Ovary (tissue), 9 donors: ENCODE results near the gene LIN37. TPM values are rescaled to one million over a fixed set of nuclear protein-coding genes. Genes with fewer than 3 reads are reported as not detected.
A peak's percentile ranks its signal among the peaks of the same experiment; 100 is the strongest.

Experiments
- DNase-seq, 5 donors: peaks; one replicate each; pipeline ENCODE4 v3.0.0-alpha.2; 2019 to 2020
- H3K27ac ChIP-seq, 2 donors: fragments of 200-600 bp; one replicate each; pipeline versions ENCODE4 v1.5.1 to v1.8.0; 2019 to 2022
- H3K27me3 ChIP-seq: fragments of 200-600 bp; one replicate; pipeline ENCODE4 v1.8.0; 2022
- H3K36me3 ChIP-seq: fragments of 200-600 bp; sonication (generic); one replicate; pipeline ENCODE4 v1.5.1; 2019
- H3K4me1 ChIP-seq: one replicate; pipeline ENCODE4 v1.8.1; 2013; ENCODE audit warnings: mild to moderate bottlenecking, moderate library complexity; ENCODE audit not compliant: insufficient read depth
- H3K4me3 ChIP-seq: fragments of 200-600 bp; sonication (generic); one replicate; pipeline ENCODE4 v1.5.1; 2017
- H3K9me3 ChIP-seq, 2 donors: fragments of 200-600 bp in 1 of 2; sonication (generic) in 1 of 2; one replicate each; pipeline versions ENCODE4 v1.5.1 to v1.8.1; 2013 to 2019; ENCODE audit warnings: mild to moderate bottlenecking in 1 of 2, moderate library complexity in 1 of 2
- EP300 ChIP-seq: sonication (generic); formaldehyde crosslinking; IDR thresholded peaks from one replicate; pipeline ENCODE4 v1.6.1; 2017; ENCODE audit warnings: antibody characterized with exemption
- POLR2A ChIP-seq: fragments of 450-650 bp; IDR thresholded peaks from one replicate; pipeline ENCODE4 v1.6.1; 2017; ENCODE audit warnings: antibody characterized with exemption, mild to moderate bottlenecking, moderate library complexity
- WGBS, 3 donors: extraction: QIAGEN DNeasy Blood & Tissue Kit in 1 of 3; methylation state at CpG; one replicate each; pipeline versions ENCODE4 v1.1.5 to v1.1.7; 2013 to 2017; 5-methylcytosine and 5-hydroxymethylcytosine counted together
- intact Hi-C, 4 donors: fragments of 100-400 bp; cut with DNase I; formaldehyde crosslinking; loops; one replicate each; pipeline versions ENCODE4 v1.11.0 to v1.15.1; 2022 to 2023
- polyA plus RNA-seq, 2 donors: library from polyadenylated mRNA; stranded (reverse); fragments of 200-250 nt in 1 of 2; fragments of 350-450 nt in 1 of 2; fragmentation: Illumina TruSeq in 1 of 2; extraction: RNeasy Lipid Tissue Mini Kit (QIAGEN cat#74804) in 1 of 2; gene quantifications; one replicate each; pipeline ENCODE4 v1.2.3, GENCODE V29; 2013 to 2014
- total RNA-seq, 7 donors: library from RNA; depleted of rRNA in 2 of 7; stranded (reverse); fragments of >200 nt in 2 of 7; fragmentation: NEBNext Ultra II Directional in 3 of 7; extraction: Animal tissue kit (Norgen Biotek cat#: 25700) in 3 of 7; gene quantifications; one replicate each; pipeline versions ENCODE4 v1.1.0 to v1.2.4, GENCODE V29; 2016 to 2023
- TF ChIP-seq, protein P1 (sequence below), 3 donors: fragments of 450-650 bp in 2 of 3; fragments of 200-600 bp in 1 of 3; IDR thresholded peaks; one replicate each; pipeline versions ENCODE4 v1.5.1 to v1.8.0; 2016 to 2022; ENCODE audit warnings: antibody characterized with exemption in 3 of 3, mild to moderate bottlenecking in 1 of 3
- donor health status: DM: no; HTN: no; CAD: no; lungs with moderate emphysema.
- donor health status: DM: no; HTN: no; CAD: no.
- donor health status: Bipolar disorder and iron deficiency.
- donor health status: DM: yes; HTN: yes; CAD: no.
- donor health status: DM: no; HTN: no; CAD: no.
- donor health status: DM: yes; HTN: yes; CAD: no.

Gene LIN37
- total and polyA plus RNA-seq, 9 donors = 9.8 to 25.6 (median 19.1) TPM

GRCh38 chr19:35754370-35755130, 6.2 kb downstream of the LIN37 start:
- WGBS, 3 donors = 69 to 73% (median 70%) methylated on average over 13 of the region's 13 CpGs
- intact Hi-C loops = no loop called here
- TF ChIP-seq, protein P1, sequence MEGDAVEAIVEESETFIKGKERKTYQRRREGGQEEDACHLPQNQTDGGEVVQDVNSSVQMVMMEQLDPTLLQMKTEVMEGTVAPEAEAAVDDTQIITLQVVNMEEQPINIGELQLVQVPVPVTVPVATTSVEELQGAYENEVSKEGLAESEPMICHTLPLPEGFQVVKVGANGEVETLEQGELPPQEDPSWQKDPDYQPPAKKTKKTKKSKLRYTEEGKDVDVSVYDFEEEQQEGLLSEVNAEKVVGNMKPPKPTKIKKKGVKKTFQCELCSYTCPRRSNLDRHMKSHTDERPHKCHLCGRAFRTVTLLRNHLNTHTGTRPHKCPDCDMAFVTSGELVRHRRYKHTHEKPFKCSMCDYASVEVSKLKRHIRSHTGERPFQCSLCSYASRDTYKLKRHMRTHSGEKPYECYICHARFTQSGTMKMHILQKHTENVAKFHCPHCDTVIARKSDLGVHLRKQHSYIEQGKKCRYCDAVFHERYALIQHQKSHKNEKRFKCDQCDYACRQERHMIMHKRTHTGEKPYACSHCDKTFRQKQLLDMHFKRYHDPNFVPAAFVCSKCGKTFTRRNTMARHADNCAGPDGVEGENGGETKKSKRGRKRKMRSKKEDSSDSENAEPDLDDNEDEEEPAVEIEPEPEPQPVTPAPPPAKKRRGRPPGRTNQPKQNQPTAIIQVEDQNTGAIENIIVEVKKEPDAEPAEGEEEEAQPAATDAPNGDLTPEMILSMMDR (IDR thresholded peaks at IDR 0.05) = no peak
- no peak for TF ChIP-seq EP300
- TF ChIP-seq POLR2A = no peak
- H3K9me3 ChIP-seq = no peaks in the 10 kb centered on the region
- peak in 4 of 5 donors; percentile 46 to 58 (median 58) for DNase-seq
- no peak overlapping the region for H3K4me3 ChIP-seq
- no peaks in the 10 kb centered on the region for H3K27me3 ChIP-seq
- H3K27ac ChIP-seq = peak overlapping the region; percentile 90 to 97
- H3K4me1 ChIP-seq = peaks cover 12% of the 10 kb centered on the region
- no peaks in the 10 kb centered on the region for H3K36me3 ChIP-seq

GRCh38 chr19:35755131-35755549, 6.8 kb downstream of the LIN37 start:
- H3K4me3 ChIP-seq = peak overlapping the region; percentile 37

DNA sequence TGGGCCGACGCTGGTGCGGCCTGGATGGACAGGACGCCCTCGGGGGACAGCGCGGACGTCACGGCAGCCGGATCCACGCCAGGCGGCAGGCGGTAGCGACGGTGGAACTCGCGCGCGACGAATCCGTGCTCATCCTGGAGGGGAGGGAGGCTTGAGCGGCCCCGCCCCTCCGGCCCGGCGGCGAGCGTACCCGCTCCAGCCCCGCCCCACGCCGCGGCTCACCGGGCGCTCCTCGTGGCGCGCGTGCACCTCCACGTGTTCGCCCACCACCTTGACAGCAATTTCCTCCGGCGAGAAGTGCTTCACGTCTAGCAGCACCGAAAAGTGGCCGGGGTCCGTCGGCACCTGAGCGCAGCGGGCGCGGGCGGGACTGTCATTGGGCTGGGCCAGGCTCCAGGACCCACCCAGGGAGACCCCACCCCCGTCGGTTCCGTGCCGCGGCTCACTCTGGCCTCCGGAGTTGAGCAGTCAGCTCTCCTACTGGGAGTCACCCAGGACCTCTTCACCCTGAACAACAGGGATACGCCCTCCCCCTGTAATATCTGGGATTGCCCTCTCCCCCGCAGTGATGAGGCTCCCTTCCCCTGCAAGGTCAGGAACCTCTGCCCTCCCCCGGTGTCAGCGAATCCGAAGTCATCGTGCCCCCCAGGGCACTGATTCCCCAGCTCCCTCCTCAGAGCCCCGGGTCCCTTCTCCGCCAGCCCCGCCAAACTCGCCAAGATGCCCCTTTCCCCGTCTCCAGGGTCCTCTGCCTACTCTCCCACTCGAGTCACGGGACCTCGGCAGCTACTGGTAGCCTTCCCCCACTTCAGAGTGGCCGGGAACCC, 7.4 kb downstream of the LIN37 start:
- intact Hi-C loops = loop anchor here in 1 of 4 donors (2.0 kb wide), 1 partner anchor 39 kb away; no protein-coding TSS in a partner anchor
- TF ChIP-seq EP300 = peak; percentile 69
- TF ChIP-seq, protein P1 (IDR thresholded peaks at IDR 0.05) = no peak
- peak; percentile 49 for TF ChIP-seq POLR2A
- H3K27ac ChIP-seq = peak overlapping the region; percentile 90 to 97

More at GRCh38 chr19:35755131-35755549, 6.8 kb downstream of the LIN37 start:
- H3K4me1 ChIP-seq = peaks cover 12% of the 10 kb centered on the region
- no peak for DNase-seq
- H3K36me3 ChIP-seq = no peaks in the 10 kb centered on the region
- H3K27me3 ChIP-seq = no peaks in the 10 kb centered on the region
- TF ChIP-seq POLR2A = no peak
- TF ChIP-seq, protein P1 (IDR thresholded peaks at IDR 0.05) = no peak
- TF ChIP-seq EP300 = no peak
- H3K9me3 ChIP-seq = no peaks in the 10 kb centered on the region
- intact Hi-C loops = no loop called here
- H3K27ac ChIP-seq = peak overlapping the region; percentile 90 to 97
- WGBS, 3 donors = 15 to 26% (median 18%) methylated on average over 13 to 17 of the region's 17 CpGs

DNA sequence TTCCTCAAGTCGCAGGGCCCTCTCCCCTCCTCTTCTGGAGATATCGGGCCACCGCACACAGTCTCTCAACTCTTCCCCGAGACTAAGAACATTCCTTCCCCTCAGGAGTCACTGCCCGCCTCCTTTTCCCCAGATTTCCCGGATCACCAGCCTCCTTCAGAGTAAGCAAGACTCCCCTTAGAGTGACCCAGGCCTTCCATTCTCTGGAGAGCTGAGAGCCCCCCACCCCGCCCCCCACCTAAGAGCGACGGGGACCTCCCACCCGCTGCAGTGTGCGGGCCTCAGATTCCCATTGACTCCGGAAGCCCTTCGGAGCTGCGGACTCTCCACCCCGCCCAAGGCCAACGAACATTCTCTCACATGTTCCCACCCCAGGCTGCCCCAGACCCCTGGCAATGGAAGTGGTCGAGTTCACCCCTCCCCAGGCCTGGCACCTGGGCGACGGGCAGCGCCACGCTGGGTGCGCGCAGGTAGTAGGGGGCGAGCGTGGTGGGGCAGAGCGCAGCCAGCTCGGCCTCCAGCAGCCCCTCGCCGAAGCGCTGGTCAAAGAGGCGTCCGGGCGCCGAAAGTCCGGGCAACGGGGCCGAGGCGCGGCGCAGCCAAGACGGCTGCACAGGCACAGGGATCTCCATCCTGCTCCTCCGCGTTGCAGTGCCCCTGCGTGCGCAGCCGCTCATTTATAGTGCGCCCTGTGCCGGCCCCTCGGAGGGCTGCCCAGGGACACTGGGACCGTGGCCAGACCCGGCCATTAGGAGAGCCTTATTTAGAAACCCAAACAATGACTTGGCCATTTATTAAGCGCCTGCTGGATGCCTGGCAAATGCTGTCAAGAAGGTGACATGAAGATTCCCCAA, 8.2 kb downstream of the LIN37 start, which contains the start of gene HSPB6:
Gene HSPB6, minus strand, starts transcription at position 653 of the 854 bp plus-strand sequence. Its CDS starts 21 bp downstream, at position 632.
- Histone ChIP-seq H3K36me3 (no peaks in the 10 kb centered on the region), H3K9me3 (no peaks in the 10 kb centered on the region), H3K27ac (peak within 1 kb of the TSS; percentile 93 to 97), H3K4me1 (peaks cover 12% of the 10 kb centered on the region), H3K4me3 (peak within 1 kb of the TSS; percentile 37), H3K27me3 (no peaks in the 10 kb centered on the region)
- WGBS, 3 donors = 1 to 3% (median 2%) methylated on average over 37 to 52 of the region's 52 CpGs
- intact Hi-C loops = loop anchor here in 1 of 4 donors (2.0 kb wide), 1 partner anchor 40 kb away; no protein-coding TSS in a partner anchor
- no peak for TF ChIP-seq EP300
- TF ChIP-seq, protein P1 (IDR thresholded peaks at IDR 0.05) = peak in 1 of 3 donors; percentile 5
- peak; percentile 89 for TF ChIP-seq POLR2A
- DNase-seq = peak; percentile 88 to 92 (median 89)

More for the DNA sequence above, 7.4 kb downstream of the LIN37 start:
- Histone ChIP-seq H3K4me3 (peak overlapping the region; percentile 37), H3K4me1 (peaks cover 12% of the 10 kb centered on the region), H3K9me3 (no peaks in the 10 kb centered on the region), H3K27me3 (no peaks in the 10 kb centered on the region), H3K36me3 (no peaks in the 10 kb centered on the region)
- 3 to 8% (median 5%) methylated on average over 43 to 74 of the region's 74 CpGs for WGBS, 3 donors
- DNase-seq = peak; percentile 95 to 96 (median 95)
